Astrocyte (in vitro differentiated cells and primary cell): ENCODE results near the gene AKR1C4.

Experiments
- CTCF ChIP-seq: IDR thresholded peaks from 2 replicates; pipeline ENCODE4 v1.5.1; 2011; ENCODE audit warnings: low read depth, mild to moderate bottlenecking, inconsistent platforms, low read length, moderate library complexity; ENCODE audit not compliant: insufficient read depth
- EZH2 ChIP-seq: IDR thresholded peaks from 2 replicates; pipeline ENCODE4 v1.6.1; 2012; ENCODE audit warnings: mild to moderate bottlenecking, low read length, inconsistent platforms; ENCODE audit not compliant: insufficient read depth

GRCh38 chr10:5211696-5212536, 15.3 kb downstream of the AKR1C4 start:
- no peak for TF ChIP-seq CTCF
- TF ChIP-seq EZH2, result no peak
